B cell (primary cell): ENCODE results near the gene POLL. TPM values are rescaled to one million over a fixed set of nuclear protein-coding genes. Genes with fewer than 3 reads are reported as not detected.

Source experiments
- ATAC-seq: fragments of 200-7000 bp; cut with Tn5 transposase; one replicate; pipeline ENCODE4 v1.10.0; 2021; ENCODE audit warnings: low read depth, mild to moderate bottlenecking, moderate number of reproducible peaks, moderate library complexity
- CTCF ChIA-PET: fragments of 350-600 bp; sonication (Branson Sonifier 250); formaldehyde crosslinking; loops from one replicate; lab custom pipeline; 2021; ENCODE audit warnings: antibody characterized with exemption, inconsistent platforms; lab: Charles Lee
- POLR2A ChIA-PET: fragments of 350-600 bp; sonication (Branson Sonifier 250); formaldehyde crosslinking; loops from one replicate; lab custom pipeline; 2021; ENCODE audit warnings: antibody characterized with exemption; lab: Charles Lee
- DNase-seq: peaks from one replicate; pipeline ENCODE4 v3.0.0; 2013
- H2AFZ ChIP-seq: 2 replicates; pipeline ENCODE4 v1.6.1; 2012; ENCODE audit warnings: mild to moderate bottlenecking, low read depth, low read length; ENCODE audit not compliant: insufficient read depth, poor library complexity, severe bottlenecking
- H3K27ac ChIP-seq, 2 donors: 1 replicate in 1 of 2; 2 replicates in 1 of 2; pipeline ENCODE4 v1.5.1; 2012 to 2013; ENCODE audit warnings: low read length in 2 of 2, mild to moderate bottlenecking in 2 of 2, moderate library complexity in 1 of 2
- H3K27me3 ChIP-seq, 4 experiments: fragments of 200-600 bp in 1 of 4; sonication (generic) in 1 of 4; replicated peaks in 1 of 4; 1 replicate in 2 of 4; 2 replicates in 2 of 4; pipeline versions ENCODE4 v1.6.1 to v1.7.0; 2013 to 2016; ENCODE audit warnings: low read length in 3 of 4, mild to moderate bottlenecking in 2 of 4, mixed read lengths in 1 of 4, moderate library complexity in 1 of 4; ENCODE audit not compliant: insufficient read depth in 4 of 4, control insufficient read depth in 3 of 4; ENCODE audit errors: control extremely low read depth in 1 of 4
- H3K36me3 ChIP-seq, 2 experiments: replicated peaks in 1 of 2; 1 replicate in 1 of 2; 2 replicates in 1 of 2; pipeline versions ENCODE4 v1.6.1 to v1.7.1; 2013; ENCODE audit warnings: low read length in 1 of 2; ENCODE audit not compliant: insufficient read depth in 2 of 2, control insufficient read depth in 1 of 2; ENCODE audit errors: control extremely low read depth in 1 of 2, extremely low read depth in 1 of 2
- H3K4me1 ChIP-seq, 2 donors: fragments of 200-600 bp in 1 of 2; sonication (generic) in 1 of 2; 1 replicate in 1 of 2; 2 replicates in 1 of 2; pipeline versions ENCODE4 v1.5.1 to v1.6.1; 2013 to 2017; ENCODE audit warnings: low read length in 2 of 2; ENCODE audit not compliant: control insufficient read depth in 2 of 2, insufficient read depth in 2 of 2
- H3K4me2 ChIP-seq: replicated peaks from 2 replicates; pipeline ENCODE3; 2012; ENCODE audit warnings: mild to moderate bottlenecking, low read depth, low read length; ENCODE audit not compliant: poor library complexity, severe bottlenecking
- H3K4me3 ChIP-seq, 5 experiments: fragments of 200-600 bp in 1 of 5; sonication (generic) in 1 of 5; 1 replicate in 3 of 5; 2 replicates in 2 of 5; pipeline versions ENCODE4 v1.5.1 to v1.7.0; 2011 to 2016; ENCODE audit warnings: low read length in 4 of 5, mild to moderate bottlenecking in 4 of 5, low read depth in 2 of 5, control low read depth in 1 of 5, moderate library complexity in 1 of 5; ENCODE audit not compliant: insufficient read depth in 1 of 5; ENCODE audit errors: control extremely low read depth in 1 of 5, extremely low read depth in 1 of 5
- H3K79me2 ChIP-seq: fragments of 200-600 bp; sonication (generic); one replicate; pipeline ENCODE4 v1.6.0; 2016; ENCODE audit warnings: low read length; ENCODE audit not compliant: control insufficient read depth, insufficient read depth
- H3K9ac ChIP-seq: fragments of 200-600 bp; sonication (generic); 2 replicates; pipeline ENCODE4 v1.6.1; 2017; ENCODE audit warnings: mild to moderate bottlenecking, low read length, moderate library complexity
- H3K9me3 ChIP-seq, 3 donors: one replicate each; pipeline versions ENCODE4 v1.6.1 to v1.7.1; 2013; ENCODE audit warnings: low read length in 2 of 3; ENCODE audit not compliant: control insufficient read depth in 2 of 3, insufficient read depth in 1 of 3; ENCODE audit errors: control extremely low read depth in 1 of 3
- H4K20me1 ChIP-seq: 2 replicates; pipeline ENCODE4 v1.6.0; 2012; ENCODE audit warnings: mild to moderate bottlenecking, low read length; ENCODE audit not compliant: insufficient read depth, control insufficient read depth, poor library complexity, severe bottlenecking
- H3K27ac Mint-ChIP-seq: one replicate; pipeline ENCODE4 v1.8.0; 2021; ENCODE audit warnings: mixed read lengths
- H3K27me3 Mint-ChIP-seq: one replicate; pipeline ENCODE4 v1.8.0; 2021; ENCODE audit warnings: mixed read lengths
- H3K4me1 Mint-ChIP-seq: one replicate; pipeline ENCODE4 v1.8.0; 2021; ENCODE audit warnings: mixed read lengths
- H3K4me3 Mint-ChIP-seq: one replicate; pipeline ENCODE4 v1.8.0; 2021; ENCODE audit warnings: mixed read lengths
- H3K9me3 Mint-ChIP-seq: one replicate; pipeline ENCODE4 v1.8.0; 2022; ENCODE audit warnings: mixed read lengths; ENCODE audit not compliant: insufficient read depth
- EZH2 ChIP-seq: IDR thresholded peaks from 2 replicates; pipeline ENCODE4 v1.6.1; 2012; ENCODE audit warnings: borderline replicate concordance, low read depth, mild to moderate bottlenecking, moderate library complexity, low read length; ENCODE audit not compliant: insufficient read depth, poor library complexity, severe bottlenecking
- WGBS: methylation state at CpG from one replicate; pipeline ENCODE4 v1.1.5; 2013; ENCODE audit warnings: missing lambda C conversion rate; ENCODE audit not compliant: insufficient coverage; 5-methylcytosine and 5-hydroxymethylcytosine counted together
- intact Hi-C: fragments of 100-400 bp; cut with micrococcal nuclease; formaldehyde crosslinking; loops from one replicate; pipeline ENCODE4 v1.10.0; 2022
- polyA plus RNA-seq: library from polyadenylated mRNA; depleted of rRNA; stranded (reverse); fragments of >200 nt; gene quantifications from 2 replicates; pipeline ENCODE4 v1.2.3, GENCODE V29; 2012
- total RNA-seq, 2 donors: library from RNA; stranded (reverse); fragments of 120-200 nt in 1 of 2; gene quantifications; 1 replicate in 1 of 2; 2 replicates in 1 of 2; pipeline versions ENCODE4 v1.2.3 to v1.2.4, GENCODE V29; 2013 to 2022
- TF ChIP-seq, protein P1 (sequence below): fragments of 200-600 bp; IDR thresholded peaks from one replicate; pipeline ENCODE4 v1.8.0; 2022; ENCODE audit warnings: antibody characterized with exemption, mild to moderate bottlenecking

Gene POLL
- total and polyA plus RNA-seq, 2 donors (not counting 1 experiment from before 2014, with no cell fraction given) = 46.0 to 46.7 TPM

- 98% methylated on average over 6 of the region's 6 CpGs for WGBS
- CTCF ChIA-PET = no interaction called here
These were observed 31.9 kb upstream of the POLL start for GRCh38 chr10:101619983-101620382.

DNA sequence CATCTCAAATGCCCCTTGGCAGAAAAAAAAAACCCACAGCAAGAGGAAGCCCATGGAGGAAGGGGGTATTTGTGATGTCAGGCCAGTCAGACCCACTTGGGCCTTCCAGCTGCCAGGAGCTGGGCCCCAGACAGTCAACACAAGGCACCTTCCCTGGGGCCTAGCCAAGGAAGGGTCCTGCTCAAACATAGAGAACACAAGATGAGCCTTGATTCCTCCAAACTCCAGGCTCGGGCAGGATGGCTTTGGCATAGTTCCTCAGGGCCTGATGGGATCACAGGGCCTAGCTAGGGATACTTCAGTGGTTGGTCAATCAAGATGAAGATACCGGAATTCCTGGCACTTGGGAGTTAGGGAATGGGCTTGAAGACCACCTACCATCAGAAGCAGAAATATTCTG is 30.8 kb upstream of the POLL start:
- Mint-ChIP-seq H3K4me3 (no peak overlapping the region), H3K27me3 (no peaks in the 10 kb centered on the region), H3K4me1 (peaks cover 22% of the 10 kb centered on the region), H3K27ac (no peak overlapping the region), H3K9me3 (no peaks in the 10 kb centered on the region)
- peak overlapping the region in 1 of 2 donors; percentile 16 for H3K27ac ChIP-seq
- ATAC-seq (no peak), DNase-seq (no peak)
- CTCF ChIA-PET = no interaction called here
- intact Hi-C loops = no loop called here
- peaks cover 29% of the 10 kb centered on the region for H4K20me1 ChIP-seq
- 100% methylated on average over 1 of the region's 2 CpGs for WGBS
- peaks cover 2 to 77% of the 10 kb centered on the region in 2 experiments for H3K36me3 ChIP-seq
- H3K27me3 ChIP-seq = no peaks in the 10 kb centered on the region
- H3K79me2 ChIP-seq = no peaks in the 10 kb centered on the region
- no peak overlapping the region for H3K4me3 ChIP-seq
- H3K4me2 ChIP-seq = no peak overlapping the region
- H3K9ac ChIP-seq = no peak overlapping the region
- no peaks in the 10 kb centered on the region for H3K9me3 ChIP-seq
- TF ChIP-seq, protein P1, sequence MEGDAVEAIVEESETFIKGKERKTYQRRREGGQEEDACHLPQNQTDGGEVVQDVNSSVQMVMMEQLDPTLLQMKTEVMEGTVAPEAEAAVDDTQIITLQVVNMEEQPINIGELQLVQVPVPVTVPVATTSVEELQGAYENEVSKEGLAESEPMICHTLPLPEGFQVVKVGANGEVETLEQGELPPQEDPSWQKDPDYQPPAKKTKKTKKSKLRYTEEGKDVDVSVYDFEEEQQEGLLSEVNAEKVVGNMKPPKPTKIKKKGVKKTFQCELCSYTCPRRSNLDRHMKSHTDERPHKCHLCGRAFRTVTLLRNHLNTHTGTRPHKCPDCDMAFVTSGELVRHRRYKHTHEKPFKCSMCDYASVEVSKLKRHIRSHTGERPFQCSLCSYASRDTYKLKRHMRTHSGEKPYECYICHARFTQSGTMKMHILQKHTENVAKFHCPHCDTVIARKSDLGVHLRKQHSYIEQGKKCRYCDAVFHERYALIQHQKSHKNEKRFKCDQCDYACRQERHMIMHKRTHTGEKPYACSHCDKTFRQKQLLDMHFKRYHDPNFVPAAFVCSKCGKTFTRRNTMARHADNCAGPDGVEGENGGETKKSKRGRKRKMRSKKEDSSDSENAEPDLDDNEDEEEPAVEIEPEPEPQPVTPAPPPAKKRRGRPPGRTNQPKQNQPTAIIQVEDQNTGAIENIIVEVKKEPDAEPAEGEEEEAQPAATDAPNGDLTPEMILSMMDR = no peak
- TF ChIP-seq EZH2 = no peak
- no peak overlapping the region for H2AFZ ChIP-seq
- peaks cover 19 to 23% of the 10 kb centered on the region in 2 donors for H3K4me1 ChIP-seq
- POLR2A ChIA-PET = no interaction called here

More at GRCh38 chr10:101619983-101620382, 31.9 kb upstream of the POLL start:
- POLR2A ChIA-PET = no interaction called here
- peaks cover 2 to 74% of the 10 kb centered on the region in 2 experiments for H3K36me3 ChIP-seq
- no peak overlapping the region for H2AFZ ChIP-seq
- no peak overlapping the region for H3K4me2 ChIP-seq
- TF ChIP-seq EZH2 = no peak
- TF ChIP-seq, protein P1 = no peak
- Mint-ChIP-seq H3K27me3 (no peaks in the 10 kb centered on the region), H3K4me1 (peaks cover 27% of the 10 kb centered on the region), H3K27ac (no peak overlapping the region), H3K9me3 (no peaks in the 10 kb centered on the region), H3K4me3 (no peak overlapping the region)
- H3K4me1 ChIP-seq = peaks cover 19 to 23% of the 10 kb centered on the region in 2 donors
- no peaks in the 10 kb centered on the region for H3K27me3 ChIP-seq
- no peak overlapping the region for H3K27ac ChIP-seq
- H3K79me2 ChIP-seq = no peaks in the 10 kb centered on the region
- no peak overlapping the region for H3K4me3 ChIP-seq
- no peaks in the 10 kb centered on the region for H3K9me3 ChIP-seq
- H4K20me1 ChIP-seq = peaks cover 31% of the 10 kb centered on the region
- DNase-seq (no peak), ATAC-seq (no peak)
- intact Hi-C loops = no loop called here
- no peak overlapping the region for H3K9ac ChIP-seq
